Brain microvascular endothelial cell (primary cell): ENCODE results near the gene CDCA8.

ENCODE experiments used
- DNase-seq: peaks from one replicate; pipeline ENCODE4 v3.0.0-alpha.2; 2020
- H3K27ac ChIP-seq: fragments of 250-450 bp; sonication (Bioruptor Pico); 2 replicates; pipeline ENCODE4 v1.5.1; 2020; ENCODE audit warnings: mild to moderate bottlenecking, moderate library complexity
- H3K27me3 ChIP-seq: fragments of 250-450 bp; sonication (Bioruptor Pico); replicated peaks from 2 replicates; pipeline ENCODE4 v1.5.1; 2020; ENCODE audit warnings: mild to moderate bottlenecking
- H3K36me3 ChIP-seq: fragments of 250-450 bp; sonication (Bioruptor Pico); replicated peaks from 2 replicates; pipeline ENCODE4 v1.5.1; 2020; ENCODE audit warnings: mild to moderate bottlenecking
- H3K4me3 ChIP-seq: 2 replicates; pipeline ENCODE4 v1.5.1; 2011; ENCODE audit warnings: low read depth, mild to moderate bottlenecking, control low read depth, low read length, moderate library complexity
- CTCF ChIP-seq: IDR thresholded peaks from 2 replicates; pipeline ENCODE4 v1.5.1; 2011; ENCODE audit warnings: low read depth, mild to moderate bottlenecking, moderate library complexity, low read length, control low read depth, inconsistent platforms; ENCODE audit errors: missing control alignments
- in situ Hi-C: cut with HindIII; loops from 2 replicates; pipeline ENCODE4 v1.10.0; 2017; ENCODE audit warnings: low sequenced_read_pairs, low pct_ligation_motif_present

CDCA8 gene

DNA sequence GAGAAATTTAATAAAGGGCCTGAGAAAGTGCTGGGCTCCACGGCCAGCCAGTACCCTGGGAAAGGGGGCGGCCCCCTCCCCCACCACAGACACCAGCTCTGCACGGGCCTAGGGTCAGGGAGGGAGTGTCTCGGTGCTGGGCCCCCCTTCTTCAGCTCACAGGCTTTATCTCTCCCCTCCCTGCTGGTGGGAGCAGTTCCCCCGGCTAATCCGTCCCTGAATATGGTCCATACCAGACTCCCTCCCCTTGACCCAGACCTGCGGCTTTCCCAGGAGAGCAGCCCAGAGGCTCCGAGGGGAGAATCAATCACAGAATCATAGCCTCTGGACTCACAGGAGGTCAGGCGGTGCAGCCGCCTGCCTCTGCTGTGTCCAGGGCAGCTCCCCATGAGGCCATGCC is 31.7 kb upstream of the CDCA8 start:
- Histone ChIP-seq H3K27ac (no peak overlapping the region), H3K27me3 (peaks cover 31% of the 10 kb centered on the region), H3K4me3 (no peak overlapping the region), H3K36me3 (no peaks in the 10 kb centered on the region)
- no peak for DNase-seq
- TF ChIP-seq CTCF: no peak
- in situ Hi-C loops: no loop called here

DNA sequence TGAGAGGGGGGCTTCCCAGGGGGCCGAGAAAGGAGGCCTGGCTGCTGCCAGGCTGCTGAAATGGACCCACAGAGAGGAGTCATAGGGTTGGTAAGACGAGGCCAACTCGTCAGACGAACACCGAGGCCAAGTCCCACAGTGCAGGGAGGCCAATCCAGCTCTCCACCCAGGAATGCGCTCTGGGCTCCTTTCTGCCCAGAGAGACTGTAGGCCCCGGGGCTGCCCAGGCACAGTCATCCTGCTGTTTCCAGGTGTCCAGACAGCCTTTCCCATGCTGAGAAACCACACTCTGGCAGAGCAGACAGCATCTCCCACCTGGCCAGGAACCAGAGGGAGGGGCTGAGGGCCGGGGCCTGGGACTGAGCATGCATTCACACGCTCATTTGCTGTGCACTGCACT is 30.9 kb upstream of the CDCA8 start:
- H3K4me3 ChIP-seq: no peak overlapping the region
- in situ Hi-C loops: no loop called here
- no peak overlapping the region for H3K27ac ChIP-seq
- H3K27me3 ChIP-seq: peaks cover 33% of the 10 kb centered on the region
- no peaks in the 10 kb centered on the region for H3K36me3 ChIP-seq
- DNase-seq: no peak
- TF ChIP-seq CTCF: no peak

- DNase-seq: no peak
- H3K27me3 ChIP-seq: peaks cover 35% of the 10 kb centered on the region
- H3K36me3 ChIP-seq: no peaks in the 10 kb centered on the region
- H3K4me3 ChIP-seq: no peak overlapping the region
- H3K27ac ChIP-seq: no peak overlapping the region
- in situ Hi-C loops: no loop called here
- no peak for TF ChIP-seq CTCF
Observed at GRCh38 chr1:37662031-37662755, 30.1 kb upstream of the CDCA8 start.

GRCh38 chr1:37663426-37664000 is 28.8 kb upstream of the CDCA8 start:
- H3K27ac ChIP-seq: no peak overlapping the region
- in situ Hi-C loops: no loop called here
- H3K27me3 ChIP-seq: peaks cover 34% of the 10 kb centered on the region
- H3K36me3 ChIP-seq: no peaks in the 10 kb centered on the region
- no peak for TF ChIP-seq CTCF
- DNase-seq: no peak
- H3K4me3 ChIP-seq: no peak overlapping the region

- DNase-seq: no peak
- TF ChIP-seq CTCF: no peak
- in situ Hi-C loops: no loop called here
- H3K36me3 ChIP-seq: no peaks in the 10 kb centered on the region
- H3K4me3 ChIP-seq: no peak overlapping the region
- peaks cover 17% of the 10 kb centered on the region for H3K27me3 ChIP-seq
- no peak overlapping the region for H3K27ac ChIP-seq
Observed at GRCh38 chr1:37666241-37666867, 26.0 kb upstream of the CDCA8 start.
